ENCODE measurements around the gene HMGXB3.

- TF ChIP-seq CTCF (conservative IDR thresholded peaks at IDR 0.05; ENCODE audit: low read length) (no peak), EZH2phosphoT487 (IDR thresholded peaks at IDR 0.05; ENCODE audit: borderline replicate concordance, low read depth, low read length) (no peak)
Measured at GRCh38 chr5:149963729-149964128, 36.8 kb upstream of the HMGXB3 start.
